ENCODE results near the gene PIGA. TPM values are rescaled to one million over a fixed set of nuclear protein-coding genes. Genes with fewer than 3 reads are reported as not detected.

Gene PIGA
- 10 to 100 TPM in 1 of 10 donors, 1 to 10 TPM in 9; 4.5 to 10.1 (median 7.7) TPM for polyA plus RNA-seq (ENCODE audit: insufficient read length in 10 of 10)
- long read RNA-seq, donor 1, partial matches to known transcripts = 0 of 1 reads
- long read RNA-seq, donor 1, other reads (novel, unspliced or antisense) = 0 of 1 reads
- long read RNA-seq, donor 2 = 0 reads
- long read RNA-seq, donor 3 = 0 reads
- long read RNA-seq, donor 4 = 0 reads
- long read RNA-seq, donor 5, partial matches to known transcripts = 0 of 2 reads
- long read RNA-seq, donor 5, other reads (novel, unspliced or antisense) = 0 of 2 reads
- long read RNA-seq, donor 6 = 0 reads
- long read RNA-seq, donor 7, partial matches to known transcripts = 0 of 1 reads
- long read RNA-seq, donor 7, other reads (novel, unspliced or antisense) = 0 of 1 reads
- long read RNA-seq, donor 8, partial matches to known transcripts = 0 of 1 reads
- long read RNA-seq, donor 8, other reads (novel, unspliced or antisense) = 0 of 1 reads
- long read RNA-seq, donor 9 = 0 reads

- DNase-seq = peak; percentile 95 to 97 (median 96)
Measured at GRCh38 chrX:15335135-15336022, at the start of gene PIGA. PIGA (minus strand) TSS chrX:15335523; CDS start chrX:15331930, 3,593 bp downstream.

GRCh38 chrX:15384304-15384703 lies 49.0 kb upstream of the PIGA start, which contains the start of gene VEGFD:
VEGFD (minus strand) TSS chrX:15384413; CDS start chrX:15383946, 467 bp downstream.
- peak in 1 of 3 donors; percentile 59 for DNase-seq

- no peak for DNase-seq
Measured at GRCh38 chrX:15382813-15383212, 47.5 kb upstream of the PIGA start.

- peak in 2 of 3 donors; percentile 14 to 15 for DNase-seq
Measured at GRCh38 chrX:15376956-15377355, 41.6 kb upstream of the PIGA start.

- peak in 2 of 3 donors; percentile 7 to 18 for DNase-seq
Measured at GRCh38 chrX:15373976-15374375, 38.7 kb upstream of the PIGA start.

- DNase-seq = no peak
Measured at GRCh38 chrX:15366506-15367352, 31.4 kb upstream of the PIGA start.

- DNase-seq = no peak
Measured at GRCh38 chrX:15359701-15360100, 24.4 kb upstream of the PIGA start.

GRCh38 chrX:15358533-15358932 lies 23.2 kb upstream of the PIGA start:
- DNase-seq = no peak

- peak in 1 of 3 donors; percentile 37 for DNase-seq
Measured at GRCh38 chrX:15356444-15356843, 21.1 kb upstream of the PIGA start.

GRCh38 chrX:15350329-15350996 lies 15.1 kb upstream of the PIGA start:
- DNase-seq = peak in 1 of 3 donors; percentile 11

GRCh38 chrX:15349046-15349445 lies 13.7 kb upstream of the PIGA start:
- peak; percentile 45 to 73 (median 58) for DNase-seq

- DNase-seq = no peak
Measured at GRCh38 chrX:15345976-15346375, 10.7 kb upstream of the PIGA start.

GRCh38 chrX:15344106-15344505 lies 8.8 kb upstream of the PIGA start:
- DNase-seq = no peak

GRCh38 chrX:15343075-15343476 lies 7.8 kb upstream of the PIGA start:
- DNase-seq = no peak

GRCh38 chrX:15340867-15341266 lies 5.5 kb upstream of the PIGA start:
- no peak for DNase-seq

GRCh38 chrX:15336023-15336413 lies 695 bp upstream of the PIGA start:
- peak; percentile 14 to 41 (median 27) for DNase-seq

GRCh38 chrX:15334561-15334960 lies 762 bp downstream of the PIGA start:
- peak in 1 of 3 donors; percentile 8 for DNase-seq

GRCh38 chrX:15328821-15329220 lies 6.5 kb downstream of the PIGA start:
- DNase-seq = no peak

- DNase-seq = no peak
Measured at GRCh38 chrX:15328131-15328530, 7.2 kb downstream of the PIGA start.

GRCh38 chrX:15322472-15322871 lies 12.9 kb downstream of the PIGA start:
- DNase-seq = no peak

- no peak for DNase-seq
Measured at GRCh38 chrX:15322072-15322471, 13.3 kb downstream of the PIGA start.
